ENCODE measurements around the gene PDILT.

DNA sequence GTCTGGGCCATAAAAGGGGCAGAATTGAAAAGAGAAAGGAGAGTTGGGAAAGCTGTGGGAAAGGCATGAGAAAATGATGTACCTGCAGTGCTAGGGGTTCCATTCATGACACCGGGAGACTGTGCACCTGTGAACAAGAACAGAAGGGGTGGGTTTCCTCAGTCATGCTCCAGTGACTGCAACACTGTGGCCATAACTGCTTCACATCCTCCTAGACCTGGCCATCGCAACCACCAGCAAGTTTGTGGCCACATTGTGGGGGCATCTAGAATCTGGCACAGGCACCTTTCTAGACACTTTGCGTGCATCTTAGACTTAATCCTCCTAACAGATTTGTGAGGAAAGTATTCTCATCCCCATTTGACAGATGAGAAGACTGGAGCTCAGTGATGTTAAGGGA is 90.0 kb downstream of the PDILT start:
- no peak for TF ChIP-seq CTCF (conservative IDR thresholded peaks at IDR 0.05; ENCODE audit: low read depth in 2 of 2)
- TF ChIP-seq POLR2AphosphoS5 (IDR thresholded peaks at IDR 0.05; ENCODE audit: low read depth): no peak
- no peak for TF ChIP-seq EZH2phosphoT487 (IDR thresholded peaks at IDR 0.05; ENCODE audit: unreplicated experiment)
- TF ChIP-seq, protein P1, sequence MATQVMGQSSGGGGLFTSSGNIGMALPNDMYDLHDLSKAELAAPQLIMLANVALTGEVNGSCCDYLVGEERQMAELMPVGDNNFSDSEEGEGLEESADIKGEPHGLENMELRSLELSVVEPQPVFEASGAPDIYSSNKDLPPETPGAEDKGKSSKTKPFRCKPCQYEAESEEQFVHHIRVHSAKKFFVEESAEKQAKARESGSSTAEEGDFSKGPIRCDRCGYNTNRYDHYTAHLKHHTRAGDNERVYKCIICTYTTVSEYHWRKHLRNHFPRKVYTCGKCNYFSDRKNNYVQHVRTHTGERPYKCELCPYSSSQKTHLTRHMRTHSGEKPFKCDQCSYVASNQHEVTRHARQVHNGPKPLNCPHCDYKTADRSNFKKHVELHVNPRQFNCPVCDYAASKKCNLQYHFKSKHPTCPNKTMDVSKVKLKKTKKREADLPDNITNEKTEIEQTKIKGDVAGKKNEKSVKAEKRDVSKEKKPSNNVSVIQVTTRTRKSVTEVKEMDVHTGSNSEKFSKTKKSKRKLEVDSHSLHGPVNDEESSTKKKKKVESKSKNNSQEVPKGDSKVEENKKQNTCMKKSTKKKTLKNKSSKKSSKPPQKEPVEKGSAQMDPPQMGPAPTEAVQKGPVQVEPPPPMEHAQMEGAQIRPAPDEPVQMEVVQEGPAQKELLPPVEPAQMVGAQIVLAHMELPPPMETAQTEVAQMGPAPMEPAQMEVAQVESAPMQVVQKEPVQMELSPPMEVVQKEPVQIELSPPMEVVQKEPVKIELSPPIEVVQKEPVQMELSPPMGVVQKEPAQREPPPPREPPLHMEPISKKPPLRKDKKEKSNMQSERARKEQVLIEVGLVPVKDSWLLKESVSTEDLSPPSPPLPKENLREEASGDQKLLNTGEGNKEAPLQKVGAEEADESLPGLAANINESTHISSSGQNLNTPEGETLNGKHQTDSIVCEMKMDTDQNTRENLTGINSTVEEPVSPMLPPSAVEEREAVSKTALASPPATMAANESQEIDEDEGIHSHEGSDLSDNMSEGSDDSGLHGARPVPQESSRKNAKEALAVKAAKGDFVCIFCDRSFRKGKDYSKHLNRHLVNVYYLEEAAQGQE (IDR thresholded peaks at IDR 0.05; ENCODE audit: unreplicated experiment): no peak
- no peak for TF ChIP-seq ETS1 (IDR thresholded peaks at IDR 0.05)
- TF ChIP-seq, protein P2, sequence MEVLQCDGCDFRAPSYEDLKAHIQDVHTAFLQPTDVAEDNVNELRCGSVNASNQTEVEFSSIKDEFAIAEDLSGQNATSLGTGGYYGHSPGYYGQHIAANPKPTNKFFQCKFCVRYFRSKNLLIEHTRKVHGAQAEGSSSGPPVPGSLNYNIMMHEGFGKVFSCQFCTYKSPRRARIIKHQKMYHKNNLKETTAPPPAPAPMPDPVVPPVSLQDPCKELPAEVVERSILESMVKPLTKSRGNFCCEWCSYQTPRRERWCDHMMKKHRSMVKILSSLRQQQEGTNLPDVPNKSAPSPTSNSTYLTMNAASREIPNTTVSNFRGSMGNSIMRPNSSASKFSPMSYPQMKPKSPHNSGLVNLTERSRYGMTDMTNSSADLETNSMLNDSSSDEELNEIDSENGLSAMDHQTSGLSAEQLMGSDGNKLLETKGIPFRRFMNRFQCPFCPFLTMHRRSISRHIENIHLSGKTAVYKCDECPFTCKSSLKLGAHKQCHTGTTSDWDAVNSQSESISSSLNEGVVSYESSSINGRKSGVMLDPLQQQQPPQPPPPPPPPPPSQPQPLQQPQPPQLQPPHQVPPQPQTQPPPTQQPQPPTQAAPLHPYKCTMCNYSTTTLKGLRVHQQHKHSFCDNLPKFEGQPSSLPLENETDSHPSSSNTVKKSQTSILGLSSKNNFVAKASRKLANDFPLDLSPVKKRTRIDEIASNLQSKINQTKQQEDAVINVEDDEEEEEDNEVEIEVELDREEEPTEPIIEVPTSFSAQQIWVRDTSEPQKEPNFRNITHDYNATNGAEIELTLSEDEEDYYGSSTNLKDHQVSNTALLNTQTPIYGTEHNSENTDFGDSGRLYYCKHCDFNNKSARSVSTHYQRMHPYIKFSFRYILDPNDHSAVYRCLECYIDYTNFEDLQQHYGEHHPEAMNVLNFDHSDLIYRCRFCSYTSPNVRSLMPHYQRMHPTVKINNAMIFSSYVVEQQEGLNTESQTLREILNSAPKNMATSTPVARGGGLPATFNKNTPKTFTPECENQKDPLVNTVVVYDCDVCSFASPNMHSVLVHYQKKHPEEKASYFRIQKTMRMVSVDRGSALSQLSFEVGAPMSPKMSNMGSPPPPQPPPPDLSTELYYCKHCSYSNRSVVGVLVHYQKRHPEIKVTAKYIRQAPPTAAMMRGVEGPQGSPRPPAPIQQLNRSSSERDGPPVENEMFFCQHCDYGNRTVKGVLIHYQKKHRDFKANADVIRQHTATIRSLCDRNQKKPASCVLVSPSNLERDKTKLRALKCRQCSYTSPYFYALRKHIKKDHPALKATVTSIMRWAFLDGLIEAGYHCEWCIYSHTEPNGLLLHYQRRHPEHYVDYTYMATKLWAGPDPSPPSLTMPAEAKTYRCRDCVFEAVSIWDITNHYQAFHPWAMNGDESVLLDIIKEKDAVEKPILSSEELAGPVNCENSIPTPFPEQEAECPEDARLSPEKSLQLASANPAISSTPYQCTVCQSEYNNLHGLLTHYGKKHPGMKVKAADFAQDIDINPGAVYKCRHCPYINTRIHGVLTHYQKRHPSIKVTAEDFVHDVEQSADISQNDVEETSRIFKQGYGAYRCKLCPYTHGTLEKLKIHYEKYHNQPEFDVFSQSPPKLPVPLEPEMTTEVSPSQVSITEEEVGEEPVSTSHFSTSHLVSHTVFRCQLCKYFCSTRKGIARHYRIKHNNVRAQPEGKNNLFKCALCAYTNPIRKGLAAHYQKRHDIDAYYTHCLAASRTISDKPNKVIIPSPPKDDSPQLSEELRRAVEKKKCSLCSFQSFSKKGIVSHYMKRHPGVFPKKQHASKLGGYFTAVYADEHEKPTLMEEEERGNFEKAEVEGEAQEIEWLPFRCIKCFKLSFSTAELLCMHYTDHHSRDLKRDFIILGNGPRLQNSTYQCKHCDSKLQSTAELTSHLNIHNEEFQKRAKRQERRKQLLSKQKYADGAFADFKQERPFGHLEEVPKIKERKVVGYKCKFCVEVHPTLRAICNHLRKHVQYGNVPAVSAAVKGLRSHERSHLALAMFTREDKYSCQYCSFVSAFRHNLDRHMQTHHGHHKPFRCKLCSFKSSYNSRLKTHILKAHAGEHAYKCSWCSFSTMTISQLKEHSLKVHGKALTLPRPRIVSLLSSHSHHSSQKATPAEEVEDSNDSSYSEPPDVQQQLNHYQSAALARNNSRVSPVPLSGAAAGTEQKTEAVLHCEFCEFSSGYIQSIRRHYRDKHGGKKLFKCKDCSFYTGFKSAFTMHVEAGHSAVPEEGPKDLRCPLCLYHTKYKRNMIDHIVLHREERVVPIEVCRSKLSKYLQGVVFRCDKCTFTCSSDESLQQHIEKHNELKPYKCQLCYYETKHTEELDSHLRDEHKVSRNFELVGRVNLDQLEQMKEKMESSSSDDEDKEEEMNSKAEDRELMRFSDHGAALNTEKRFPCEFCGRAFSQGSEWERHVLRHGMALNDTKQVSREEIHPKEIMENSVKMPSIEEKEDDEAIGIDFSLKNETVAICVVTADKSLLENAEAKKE (CRISPR knock-in tag; IDR thresholded peaks at IDR 0.05): no peak
- TF ChIP-seq EZH2 (IDR thresholded peaks at IDR 0.05; ENCODE audit: low read depth, unreplicated experiment): no peak
- TF ChIP-seq JUNB (IDR thresholded peaks at IDR 0.05; ENCODE audit: unreplicated experiment): no peak
- TF ChIP-seq ZNF114 (CRISPR knock-in tag; IDR thresholded peaks at IDR 0.05): no peak
